GM18508 (cell line): ENCODE measurements around the gene CD3E.

Experiments
- ATAC-seq: cut with Tn5 transposase; IDR thresholded peaks from one replicate; pipeline ENCODE4 v1.9.1; 2021; ENCODE audit warnings: moderate number of reproducible peaks; ENCODE audit not compliant: insufficient read depth, unreplicated experiment

CD3E gene

DNA sequence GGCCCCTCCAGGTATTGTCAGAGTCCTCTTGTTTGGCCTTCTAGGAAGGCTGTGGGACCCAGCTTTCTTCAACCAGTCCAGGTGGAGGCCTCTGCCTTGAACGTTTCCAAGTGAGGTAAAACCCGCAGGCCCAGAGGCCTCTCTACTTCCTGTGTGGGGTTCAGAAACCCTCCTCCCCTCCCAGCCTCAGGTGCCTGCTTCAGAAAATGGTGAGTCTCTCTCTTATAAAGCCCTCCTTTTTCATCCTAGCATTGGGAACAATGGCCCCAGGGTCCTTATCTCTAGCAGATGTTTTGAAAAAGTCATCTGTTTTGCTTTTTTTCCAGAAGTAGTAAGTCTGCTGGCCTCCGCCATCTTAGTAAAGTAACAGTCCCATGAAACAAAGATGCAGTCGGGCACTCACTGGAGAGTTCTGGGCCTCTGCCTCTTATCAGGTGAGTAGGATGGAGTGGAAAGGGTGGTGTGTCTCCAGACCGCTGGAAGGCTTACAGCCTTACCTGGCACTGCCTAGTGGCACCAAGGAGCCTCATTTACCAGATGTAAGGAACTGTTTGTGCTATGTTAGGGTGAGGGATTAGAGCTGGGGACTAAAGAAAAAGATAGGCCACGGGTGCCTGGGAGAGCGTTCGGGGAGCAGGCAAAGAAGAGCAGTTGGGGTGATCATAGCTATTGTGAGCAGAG, at the start of gene CD3E:
Gene CD3E (plus strand): TSS at position 163 of the 681 bp plus-strand sequence. CDS start 223 bp downstream, at position 386.
- no peak for ATAC-seq

DNA sequence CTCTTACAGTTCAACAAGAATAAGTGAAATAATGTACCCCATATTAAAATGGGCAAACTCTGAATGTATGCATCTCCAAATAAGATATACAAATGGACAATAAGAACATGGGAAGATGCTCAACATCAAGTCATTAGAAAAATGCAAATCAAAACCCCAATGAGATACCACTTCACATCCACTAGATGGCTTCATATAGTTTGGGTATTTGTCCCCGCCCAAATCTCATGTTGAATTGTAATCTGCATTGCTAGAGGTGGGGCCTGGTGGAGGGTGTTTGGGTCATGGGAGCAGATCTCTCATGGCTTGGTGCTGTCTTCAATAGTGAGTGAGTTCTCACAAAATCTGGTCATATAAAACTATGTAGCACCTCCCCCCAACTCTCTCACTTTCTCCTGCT, 46.1 kb upstream of the CD3E start:
- no peak for ATAC-seq

DNA sequence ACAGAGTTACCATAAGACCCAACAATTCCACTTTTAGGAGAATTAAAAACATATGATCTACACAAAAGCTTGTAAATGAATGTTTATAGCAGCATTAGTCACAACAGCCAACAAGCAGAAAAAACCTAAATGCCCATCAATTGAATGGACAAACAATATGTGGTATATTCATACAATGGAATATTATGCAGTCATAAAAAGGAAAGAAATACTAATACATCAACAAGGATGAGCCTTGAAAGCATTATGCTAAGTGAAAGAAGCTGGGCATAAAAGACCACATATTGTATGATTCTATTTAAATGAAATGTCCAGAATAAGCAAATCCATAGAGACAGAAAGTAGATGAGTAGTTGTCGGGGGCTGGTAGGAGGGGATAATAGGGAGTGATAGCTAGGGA, 45.4 kb upstream of the CD3E start:
- ATAC-seq: no peak

DNA sequence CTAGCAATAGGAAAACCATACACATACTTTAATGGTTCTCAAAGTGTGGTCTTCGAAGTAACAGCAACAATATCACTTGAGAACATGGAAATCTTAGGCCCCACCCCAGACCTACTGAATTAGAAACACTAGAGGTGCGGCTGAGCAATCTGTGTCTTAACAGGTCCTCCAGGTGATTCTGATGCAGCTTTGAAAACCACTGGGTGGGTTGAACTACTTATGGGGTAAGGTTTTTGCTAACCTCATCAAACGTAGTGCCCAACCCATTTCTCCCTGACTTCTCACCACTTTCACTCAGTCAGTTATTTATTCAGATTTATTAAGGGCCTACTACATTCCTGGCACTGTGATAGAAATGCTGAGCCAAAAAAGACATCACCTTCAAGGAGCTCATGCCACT, 44.2 kb upstream of the CD3E start:
- ATAC-seq: no peak

DNA sequence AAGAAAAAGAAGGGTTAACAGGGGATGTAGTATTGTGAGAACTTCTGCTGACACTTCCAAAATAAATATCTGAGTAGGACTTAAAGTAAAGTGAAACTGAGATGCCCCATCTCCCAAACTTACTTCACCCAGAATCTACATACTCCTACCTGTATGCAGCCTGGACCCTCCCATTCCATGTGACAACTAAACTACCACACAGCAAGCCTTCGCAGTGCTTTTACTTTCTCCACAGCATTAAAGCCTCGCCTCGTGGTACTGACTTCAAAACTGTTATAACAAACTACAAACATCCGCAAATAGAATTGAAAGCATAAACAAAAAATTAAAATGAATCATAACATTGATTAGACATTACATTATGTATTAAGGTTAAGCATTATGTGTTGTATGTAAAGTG, 41.4 kb upstream of the CD3E start:
- no peak for ATAC-seq

DNA sequence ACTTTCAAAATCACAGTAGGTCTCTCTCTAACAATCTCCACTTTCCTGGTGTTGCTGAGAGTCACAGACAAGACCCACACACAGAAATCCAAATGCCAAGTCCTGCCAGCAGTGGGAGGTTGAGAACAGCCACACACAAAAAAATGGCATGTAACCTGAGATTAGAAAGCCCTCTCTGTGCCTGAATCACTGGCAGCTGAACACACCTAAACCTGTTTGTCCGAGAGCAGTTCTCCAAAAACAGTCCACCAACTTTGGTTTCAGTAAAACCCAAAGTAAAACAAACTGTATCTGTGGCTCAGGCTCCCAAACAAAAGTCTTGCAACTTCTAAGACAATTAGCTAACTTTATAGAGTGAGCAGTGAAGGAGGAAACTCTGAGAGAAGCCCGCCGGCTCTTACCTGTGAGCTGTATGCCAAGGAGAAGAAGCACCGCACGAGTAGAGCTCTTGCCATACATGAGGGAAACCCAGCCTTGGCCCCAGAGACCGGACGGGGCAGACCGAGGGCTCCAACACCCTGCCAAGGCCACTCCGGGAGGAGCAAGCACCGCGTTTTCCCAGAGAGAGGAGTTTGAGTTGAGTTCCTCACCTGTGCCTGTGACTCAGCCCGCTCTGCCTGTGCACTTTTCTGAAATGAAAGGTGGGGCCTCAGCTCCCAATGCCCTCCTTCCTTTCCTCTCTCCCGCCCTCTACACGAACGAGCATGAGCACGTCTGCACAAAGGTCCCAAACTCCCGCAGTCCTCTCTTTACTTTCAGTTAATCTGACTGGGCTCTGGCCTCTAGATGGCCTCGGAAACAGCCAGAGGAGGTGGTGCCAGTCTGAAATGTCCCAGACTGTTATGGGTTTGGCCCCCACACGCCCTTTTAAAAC, 40.6 kb upstream of the CD3E start, which contains the start of gene MPZL2:
Gene MPZL2 (minus strand): TSS at position 603 of the 874 bp plus-strand sequence. CDS start 144 bp downstream, at position 459.
- ATAC-seq: no peak

DNA sequence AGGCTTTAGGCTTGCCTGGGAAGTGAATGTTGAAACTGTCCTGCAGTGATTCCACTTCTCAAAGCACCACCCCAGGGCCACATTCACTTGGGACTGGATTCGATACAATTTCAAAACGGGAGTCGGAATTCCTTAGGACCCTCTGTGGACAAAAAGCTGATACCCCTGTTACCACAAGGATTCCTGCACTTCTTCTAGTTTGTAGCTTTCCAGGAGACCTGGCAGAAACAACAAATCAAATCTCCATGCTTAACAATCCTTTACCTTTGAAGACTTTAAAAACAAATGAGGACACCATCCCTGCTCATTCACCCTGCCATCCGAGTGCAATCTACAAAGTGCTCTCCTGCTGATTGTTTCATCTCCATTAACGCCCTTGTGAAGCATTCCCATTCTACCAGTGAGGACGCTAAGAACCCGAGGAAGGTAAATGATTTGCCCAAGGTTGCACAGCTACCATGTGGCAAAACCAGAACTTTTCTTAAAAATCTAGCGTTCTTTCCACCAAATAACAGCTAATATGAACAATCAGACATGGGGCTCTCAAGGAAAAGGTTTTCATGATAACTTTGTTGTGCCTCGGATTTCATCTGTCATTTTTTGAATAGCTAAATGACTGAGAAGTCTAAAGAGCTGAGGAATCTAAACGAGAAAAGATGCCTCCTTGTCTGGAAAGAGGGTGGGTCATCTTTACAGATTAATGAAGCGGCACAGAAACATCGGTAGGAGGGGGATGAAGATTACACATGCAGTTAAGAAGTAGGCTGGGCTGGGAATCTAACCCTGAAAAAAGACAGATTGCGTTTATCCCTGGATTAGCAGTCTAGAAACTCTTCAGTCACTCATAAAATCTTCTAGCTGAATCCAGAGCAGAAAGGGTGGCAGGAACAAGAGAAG, 39.7 kb upstream of the CD3E start:
- no peak for ATAC-seq

DNA sequence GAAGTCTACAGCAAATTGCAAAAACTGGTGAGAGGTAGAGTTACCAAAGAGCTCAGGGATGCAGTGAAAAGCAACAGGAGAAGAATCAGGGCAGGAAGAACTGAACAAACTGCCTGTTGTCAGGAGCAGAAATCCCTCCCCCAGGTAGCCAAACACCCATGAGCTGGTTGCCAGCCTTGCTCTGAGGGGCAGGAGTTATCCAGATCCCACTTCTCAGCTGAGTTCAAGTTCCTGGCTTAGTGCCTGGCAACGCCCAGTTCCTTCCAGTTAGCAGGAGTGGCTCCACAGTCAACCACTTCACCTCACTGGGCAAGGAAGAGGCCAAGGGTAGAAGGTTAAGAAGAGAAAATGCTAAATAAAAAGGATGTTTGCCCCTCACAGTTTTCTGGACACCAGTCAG, 38.6 kb upstream of the CD3E start:
- ATAC-seq: no peak

DNA sequence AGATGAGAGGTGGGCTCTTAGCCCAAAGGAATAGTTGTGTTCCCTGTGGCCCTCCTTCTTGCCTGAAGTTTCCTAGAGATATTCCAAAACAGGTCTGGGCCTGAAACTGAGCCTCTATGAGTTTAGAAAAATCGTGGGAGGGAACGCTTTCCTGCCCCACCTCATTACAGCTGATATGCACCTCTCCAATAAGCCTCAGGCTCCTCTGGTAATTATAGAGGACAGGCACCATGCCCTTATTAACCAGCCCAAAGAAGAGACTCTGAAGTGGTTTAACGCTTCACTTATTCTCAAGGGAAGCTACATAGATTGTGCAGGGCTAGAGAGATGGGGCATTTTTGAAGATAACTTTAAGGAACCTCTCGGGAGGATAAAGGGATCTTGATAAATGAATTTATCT, 37.0 kb upstream of the CD3E start:
- ATAC-seq: no peak

DNA sequence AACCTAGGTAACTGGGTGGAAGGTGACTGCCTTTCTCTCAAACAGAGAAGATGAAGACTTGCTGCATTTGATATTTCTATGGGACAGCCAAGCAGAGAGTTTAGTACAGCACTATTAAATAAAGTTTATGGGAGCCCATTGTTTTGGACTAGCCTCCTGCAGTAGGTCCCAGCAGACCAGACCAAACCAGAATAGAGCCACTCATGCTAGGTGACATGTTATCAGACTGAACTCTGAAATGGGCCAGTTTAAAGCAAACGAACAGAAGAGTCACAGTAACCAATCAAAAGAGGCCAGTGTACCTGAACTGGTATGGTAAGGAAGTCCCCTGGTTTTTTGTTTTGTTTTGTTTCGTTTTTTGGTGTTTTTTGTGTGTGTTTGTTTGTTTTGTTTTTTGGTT, 32.5 kb upstream of the CD3E start:
- no peak for ATAC-seq

DNA sequence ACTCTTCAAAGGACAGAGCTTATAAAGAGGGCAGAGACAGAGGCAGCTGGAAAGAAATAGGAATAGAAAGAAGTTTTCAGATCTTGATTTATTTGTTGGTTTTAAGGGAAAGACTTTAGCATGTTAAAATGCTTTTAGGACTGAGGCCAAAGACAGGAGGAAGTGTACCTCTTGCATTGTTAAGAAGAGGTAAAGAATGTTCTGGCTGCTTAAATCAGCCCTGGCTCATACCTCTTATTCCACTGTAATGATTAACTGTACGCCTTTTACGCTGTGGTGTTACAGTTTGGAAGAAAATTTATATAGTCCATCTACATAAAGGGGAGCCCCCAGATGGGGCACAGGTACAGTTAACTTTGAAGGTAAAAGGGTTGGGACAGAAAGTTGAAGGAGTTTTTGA, 30.3 kb upstream of the CD3E start:
- no peak for ATAC-seq

DNA sequence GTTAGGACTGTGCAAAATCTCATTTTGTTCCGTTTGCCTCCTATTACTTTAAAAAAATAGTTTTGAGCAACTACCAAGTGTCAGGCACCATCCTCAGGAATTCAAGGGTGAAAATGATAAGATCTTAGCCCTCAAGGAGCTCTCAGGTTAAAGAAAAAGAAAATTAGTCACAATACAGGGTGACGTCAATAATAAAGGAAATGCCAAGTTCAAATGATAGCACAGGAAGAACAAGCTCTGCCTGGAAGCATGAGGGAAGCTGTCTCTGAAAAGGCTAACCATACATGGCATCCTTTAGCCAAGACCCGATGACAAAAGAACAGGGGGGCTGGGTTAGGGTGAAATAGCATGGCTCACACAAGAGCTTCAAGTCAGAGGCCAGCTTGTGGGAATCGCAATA, 29.4 kb upstream of the CD3E start:
- ATAC-seq: no peak

DNA sequence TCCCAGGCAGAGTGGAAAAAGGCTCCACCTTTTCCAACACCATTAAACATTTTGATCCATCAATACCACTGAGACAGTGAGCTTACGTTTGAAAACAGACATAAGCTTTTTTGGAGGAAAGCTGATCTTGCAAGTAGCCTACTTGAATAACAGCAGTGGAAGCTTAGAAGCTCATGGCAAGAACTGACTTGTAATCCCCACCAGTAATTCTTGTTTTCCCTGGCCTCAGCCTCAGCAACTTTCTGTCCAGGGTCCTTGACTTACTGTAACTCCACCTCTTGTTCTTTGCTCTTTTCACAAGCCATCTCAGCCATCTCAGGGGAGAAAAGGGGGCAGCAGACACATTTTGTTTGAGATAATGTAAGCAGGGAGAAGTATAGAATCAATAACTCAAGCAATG, 28.1 kb upstream of the CD3E start:
- ATAC-seq: no peak

DNA sequence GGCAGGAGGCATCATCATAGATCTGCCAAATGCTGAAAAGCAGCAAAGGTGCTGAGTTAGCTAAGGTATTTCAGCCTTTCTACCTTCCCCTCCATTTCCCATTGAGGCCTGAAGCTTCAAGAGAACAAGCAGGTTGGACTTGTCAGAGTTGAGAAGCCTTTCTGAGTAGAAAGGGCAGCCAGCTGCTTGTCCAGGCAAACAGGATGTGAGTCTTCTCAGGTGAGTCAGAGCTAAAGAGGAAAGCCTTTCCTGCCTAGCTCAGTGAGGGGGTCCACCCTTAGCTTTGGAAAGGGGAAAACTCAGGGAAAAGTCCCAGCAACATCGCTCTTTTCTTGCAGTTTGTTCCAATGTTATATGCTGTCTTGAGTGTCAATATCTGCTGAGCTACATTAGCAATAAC, 27.2 kb upstream of the CD3E start:
- no peak for ATAC-seq

DNA sequence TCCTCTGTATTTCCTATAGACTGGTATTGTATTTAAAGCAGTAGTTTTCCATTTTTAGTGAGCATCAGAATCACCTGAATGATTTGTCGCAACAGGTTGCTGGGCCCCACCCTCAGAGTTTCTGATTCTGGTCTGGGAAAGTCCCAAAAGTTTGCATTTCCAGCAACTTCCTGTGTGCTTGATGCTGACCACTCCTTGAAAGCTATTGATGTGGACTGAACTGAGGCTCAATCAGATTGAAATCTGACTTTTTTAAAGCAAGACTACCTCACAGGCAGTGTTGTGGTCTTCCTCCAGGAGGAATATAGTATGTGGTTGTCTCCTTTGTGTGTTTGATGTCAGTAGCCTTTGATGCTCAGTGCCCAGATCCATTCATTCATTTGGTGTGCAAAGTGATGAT, 23.2 kb upstream of the CD3E start:
- no peak for ATAC-seq

DNA sequence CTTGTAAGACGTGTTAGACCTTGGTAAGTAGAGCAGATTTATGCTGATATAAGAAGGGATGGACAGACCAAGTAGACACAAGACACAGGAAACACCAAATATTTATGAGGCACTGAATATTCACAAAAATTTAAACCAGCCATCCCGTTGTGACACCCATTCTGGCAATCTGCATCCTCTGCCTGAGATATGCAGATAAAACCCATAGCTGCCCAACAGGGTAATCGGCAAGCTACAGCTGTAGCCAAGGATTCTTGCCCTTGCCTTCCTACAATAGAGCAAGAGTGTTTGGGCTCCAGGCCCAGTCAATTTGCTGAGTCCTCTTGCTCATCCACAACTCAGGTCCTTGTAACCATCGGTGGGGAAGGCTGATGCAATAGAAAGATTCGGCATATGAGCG, 21.9 kb upstream of the CD3E start:
- no peak for ATAC-seq

DNA sequence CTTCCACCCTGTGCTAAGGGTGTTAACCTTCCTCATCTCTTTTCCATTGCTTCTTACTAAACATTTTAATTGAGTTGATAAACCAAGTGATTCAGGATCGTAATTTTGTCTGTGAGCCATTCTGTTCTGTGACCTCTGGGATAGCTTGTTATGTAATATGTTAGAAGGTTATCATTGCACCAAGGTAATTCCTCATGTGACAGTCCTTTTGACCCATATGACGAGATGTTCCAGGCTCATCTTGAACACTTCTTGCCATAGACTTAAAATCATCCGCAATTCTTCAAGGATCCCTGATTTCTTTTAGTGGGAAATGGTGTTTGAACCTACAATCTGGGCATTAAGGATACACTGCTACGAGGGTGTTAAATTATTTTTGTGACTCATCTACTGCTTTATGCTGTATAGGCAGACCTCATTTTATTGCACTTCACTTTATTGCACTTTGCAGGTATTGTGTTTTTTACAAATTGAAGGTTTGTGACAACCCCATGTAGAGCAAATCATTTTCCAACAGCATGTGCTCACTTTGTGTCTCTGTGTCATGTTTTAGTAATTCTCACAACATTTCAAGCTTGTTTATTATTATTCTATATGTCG, 21.4 kb upstream of the CD3E start:
- no peak for ATAC-seq

DNA sequence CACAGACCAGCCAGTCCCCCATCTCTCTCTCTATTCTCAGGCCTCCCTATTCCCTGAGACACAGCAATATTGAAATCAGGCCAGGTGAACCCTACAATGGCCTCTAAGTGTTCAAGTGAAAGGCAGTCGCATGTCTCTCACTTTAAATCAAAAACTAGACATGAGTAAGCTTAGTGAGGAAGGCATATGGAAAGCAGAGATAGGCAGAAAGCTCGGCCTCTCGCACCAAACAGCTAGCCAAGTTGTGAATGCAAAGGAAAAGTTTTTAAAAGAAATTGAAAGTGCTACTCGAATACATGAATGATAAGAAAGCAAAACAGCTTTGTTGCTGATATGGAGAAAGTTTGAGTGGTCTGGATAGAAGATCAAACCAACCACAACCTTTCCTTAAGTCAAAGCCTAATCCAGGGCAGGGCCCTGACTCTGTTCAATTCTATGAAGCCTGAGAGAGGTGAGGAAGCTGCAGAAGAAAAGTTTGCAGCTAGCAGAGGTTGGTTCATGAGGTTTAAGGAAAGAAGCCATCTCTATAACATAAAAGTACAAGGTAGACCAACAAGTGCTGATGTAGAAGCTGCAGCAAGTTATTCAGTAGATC, 20.7 kb upstream of the CD3E start:
- no peak for ATAC-seq

DNA sequence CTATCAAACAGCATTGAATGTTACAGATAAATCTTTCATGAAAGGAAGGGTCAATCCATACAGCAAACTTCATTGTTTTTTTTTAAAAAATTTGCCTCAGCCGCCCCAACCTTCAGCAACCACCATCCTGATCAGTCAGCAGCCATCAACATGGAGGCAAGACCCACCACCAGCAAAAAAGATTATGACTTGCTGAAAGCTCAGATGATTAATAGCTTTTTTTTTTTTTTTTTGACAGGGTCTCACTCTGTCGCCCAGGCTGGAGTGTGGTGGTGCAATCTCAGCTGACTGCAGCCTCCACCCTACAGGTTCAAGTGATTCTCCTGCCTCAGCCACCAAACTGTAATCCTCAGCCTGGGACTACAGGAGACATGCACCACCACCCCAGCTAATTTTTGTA, 18.0 kb upstream of the CD3E start:
- no peak for ATAC-seq

DNA sequence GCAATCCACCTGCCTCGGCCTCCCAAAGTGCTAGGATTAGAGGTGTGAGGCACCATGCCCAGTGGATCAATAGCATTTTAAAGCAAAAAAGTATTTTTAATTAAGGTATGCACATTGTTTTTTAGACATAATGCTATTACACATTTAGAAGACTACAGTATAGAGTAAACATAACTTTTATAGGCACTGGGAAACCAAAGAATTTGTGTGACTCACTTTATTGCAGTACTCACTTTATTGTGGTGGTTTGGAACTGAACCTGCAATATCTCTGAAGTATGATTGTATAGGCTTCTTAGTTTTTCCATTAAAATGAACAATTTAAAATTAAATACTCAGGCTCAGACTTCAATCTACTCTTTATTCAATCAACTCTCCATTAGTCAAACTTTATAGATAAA, 17.5 kb upstream of the CD3E start:
- no peak for ATAC-seq
